ENCODE results near the gene HOXC12.

Gene HOXC12

DNA sequence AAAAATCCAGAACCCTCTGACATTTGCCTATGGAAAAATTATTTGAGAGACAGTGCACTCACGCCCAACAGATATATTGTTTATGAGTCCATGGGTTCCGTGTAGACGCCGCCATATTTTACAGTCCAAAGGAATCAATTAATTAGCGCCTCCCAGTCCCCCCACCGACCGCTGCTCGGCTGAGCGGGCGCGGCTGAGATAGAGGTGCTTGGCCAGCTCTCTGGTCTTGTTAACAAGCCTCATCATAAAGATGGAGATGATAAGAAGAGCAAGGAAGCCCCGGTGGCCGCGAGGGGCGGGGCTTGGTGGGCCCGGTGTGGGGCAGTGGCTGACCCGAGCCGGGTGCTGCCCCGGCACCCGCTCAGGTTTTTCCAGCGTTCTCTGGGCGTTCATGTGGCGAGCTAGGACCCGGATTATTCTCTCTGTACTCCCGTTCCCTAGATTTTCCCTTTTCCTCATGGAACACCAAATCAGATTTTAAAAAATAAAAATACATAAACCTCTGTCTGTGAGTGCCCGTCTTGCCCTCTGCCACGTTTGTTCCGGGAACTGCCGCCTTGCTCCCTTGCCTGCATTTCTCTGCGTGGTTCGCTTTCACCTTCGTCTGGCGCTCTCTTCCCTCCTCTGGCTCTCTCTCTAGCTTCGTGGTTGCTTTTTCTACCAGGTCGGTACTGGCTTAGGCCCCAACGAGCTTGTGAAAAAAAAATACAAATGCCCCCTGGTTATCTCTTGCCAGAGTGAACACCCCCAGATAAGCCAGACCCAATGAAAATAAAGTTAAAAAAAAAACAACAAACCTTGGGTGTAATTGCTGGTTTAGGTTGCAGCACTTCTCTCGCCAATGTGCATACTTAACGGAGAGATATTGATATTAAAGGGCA, 9.0 kb downstream of the HOXC12 start (continued):
- TF ChIP-seq ZNF791 (tag by site-specific recombination; IDR thresholded peaks at IDR 0.05) (no peak), ZNF514 (tag by site-specific recombination; IDR thresholded peaks at IDR 0.05) (no peak), ZFP41 (tag by site-specific recombination; IDR thresholded peaks at IDR 0.05; ENCODE audit: borderline replicate concordance) (no peak), ZNF555 (tag by site-specific recombination; conservative IDR thresholded peaks at IDR 0.05) (no peak), ZNF48 (tag by site-specific recombination; IDR thresholded peaks at IDR 0.05) (no peak), SCRT1 (tag by site-specific recombination; IDR thresholded peaks at IDR 0.05; ENCODE audit: borderline replicate concordance) (no peak), ZNF548 (tag by site-specific recombination; IDR thresholded peaks at IDR 0.05) (no peak), ZNF416 (tag by site-specific recombination; IDR thresholded peaks at IDR 0.05) (no peak), ZNF561 (tag by site-specific recombination; IDR thresholded peaks at IDR 0.05; ENCODE audit: borderline replicate concordance) (no peak; the same call in 1 of the 2 replicates), OSR2 (tag by site-specific recombination; IDR thresholded peaks at IDR 0.05) (no peak), ZNF112 (tag by site-specific recombination; IDR thresholded peaks at IDR 0.05) (no peak), ZSCAN16 (tag by site-specific recombination; IDR thresholded peaks at IDR 0.05) (no peak), ZNF747 (tag by site-specific recombination; IDR thresholded peaks at IDR 0.05) (no peak), ZNF776 (tag by site-specific recombination; IDR thresholded peaks at IDR 0.05; ENCODE audit: borderline replicate concordance) (no peak), ZNF677 (tag by site-specific recombination; IDR thresholded peaks at IDR 0.05) (no peak), ZFP37 (tag by site-specific recombination; IDR thresholded peaks at IDR 0.05) (no peak), ZNF629 (tag by site-specific recombination; IDR thresholded peaks at IDR 0.05) (peak; percentile 29), ZBTB8A (tag by site-specific recombination; IDR thresholded peaks at IDR 0.05) (peak; percentile 51), MYNN (tag by site-specific recombination; IDR thresholded peaks at IDR 0.05; ENCODE audit: borderline replicate concordance) (no peak), ZNF341 (tag by site-specific recombination; IDR thresholded peaks at IDR 0.05; ENCODE audit: low read depth) (peak; percentile 35; the same call in 1 of the 2 replicates), GLIS2 (tag by site-specific recombination; IDR thresholded peaks at IDR 0.05) (peak; percentile 73), ZNF146 (tag by site-specific recombination; IDR thresholded peaks at IDR 0.05) (no peak), ZNF600 (tag by site-specific recombination; IDR thresholded peaks at IDR 0.05) (peak; percentile 15; the same call in 1 of the 2 replicates), ZNF670 (tag by site-specific recombination; IDR thresholded peaks at IDR 0.05; ENCODE audit: low read depth) (no peak)
- TF ChIP-seq, protein P1, sequence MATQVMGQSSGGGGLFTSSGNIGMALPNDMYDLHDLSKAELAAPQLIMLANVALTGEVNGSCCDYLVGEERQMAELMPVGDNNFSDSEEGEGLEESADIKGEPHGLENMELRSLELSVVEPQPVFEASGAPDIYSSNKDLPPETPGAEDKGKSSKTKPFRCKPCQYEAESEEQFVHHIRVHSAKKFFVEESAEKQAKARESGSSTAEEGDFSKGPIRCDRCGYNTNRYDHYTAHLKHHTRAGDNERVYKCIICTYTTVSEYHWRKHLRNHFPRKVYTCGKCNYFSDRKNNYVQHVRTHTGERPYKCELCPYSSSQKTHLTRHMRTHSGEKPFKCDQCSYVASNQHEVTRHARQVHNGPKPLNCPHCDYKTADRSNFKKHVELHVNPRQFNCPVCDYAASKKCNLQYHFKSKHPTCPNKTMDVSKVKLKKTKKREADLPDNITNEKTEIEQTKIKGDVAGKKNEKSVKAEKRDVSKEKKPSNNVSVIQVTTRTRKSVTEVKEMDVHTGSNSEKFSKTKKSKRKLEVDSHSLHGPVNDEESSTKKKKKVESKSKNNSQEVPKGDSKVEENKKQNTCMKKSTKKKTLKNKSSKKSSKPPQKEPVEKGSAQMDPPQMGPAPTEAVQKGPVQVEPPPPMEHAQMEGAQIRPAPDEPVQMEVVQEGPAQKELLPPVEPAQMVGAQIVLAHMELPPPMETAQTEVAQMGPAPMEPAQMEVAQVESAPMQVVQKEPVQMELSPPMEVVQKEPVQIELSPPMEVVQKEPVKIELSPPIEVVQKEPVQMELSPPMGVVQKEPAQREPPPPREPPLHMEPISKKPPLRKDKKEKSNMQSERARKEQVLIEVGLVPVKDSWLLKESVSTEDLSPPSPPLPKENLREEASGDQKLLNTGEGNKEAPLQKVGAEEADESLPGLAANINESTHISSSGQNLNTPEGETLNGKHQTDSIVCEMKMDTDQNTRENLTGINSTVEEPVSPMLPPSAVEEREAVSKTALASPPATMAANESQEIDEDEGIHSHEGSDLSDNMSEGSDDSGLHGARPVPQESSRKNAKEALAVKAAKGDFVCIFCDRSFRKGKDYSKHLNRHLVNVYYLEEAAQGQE (tag by site-specific recombination; IDR thresholded peaks at IDR 0.05): 0 out of 2 replicates have a peak, but pooled peaks have one; percentile 23
- TF ChIP-seq, protein P2, sequence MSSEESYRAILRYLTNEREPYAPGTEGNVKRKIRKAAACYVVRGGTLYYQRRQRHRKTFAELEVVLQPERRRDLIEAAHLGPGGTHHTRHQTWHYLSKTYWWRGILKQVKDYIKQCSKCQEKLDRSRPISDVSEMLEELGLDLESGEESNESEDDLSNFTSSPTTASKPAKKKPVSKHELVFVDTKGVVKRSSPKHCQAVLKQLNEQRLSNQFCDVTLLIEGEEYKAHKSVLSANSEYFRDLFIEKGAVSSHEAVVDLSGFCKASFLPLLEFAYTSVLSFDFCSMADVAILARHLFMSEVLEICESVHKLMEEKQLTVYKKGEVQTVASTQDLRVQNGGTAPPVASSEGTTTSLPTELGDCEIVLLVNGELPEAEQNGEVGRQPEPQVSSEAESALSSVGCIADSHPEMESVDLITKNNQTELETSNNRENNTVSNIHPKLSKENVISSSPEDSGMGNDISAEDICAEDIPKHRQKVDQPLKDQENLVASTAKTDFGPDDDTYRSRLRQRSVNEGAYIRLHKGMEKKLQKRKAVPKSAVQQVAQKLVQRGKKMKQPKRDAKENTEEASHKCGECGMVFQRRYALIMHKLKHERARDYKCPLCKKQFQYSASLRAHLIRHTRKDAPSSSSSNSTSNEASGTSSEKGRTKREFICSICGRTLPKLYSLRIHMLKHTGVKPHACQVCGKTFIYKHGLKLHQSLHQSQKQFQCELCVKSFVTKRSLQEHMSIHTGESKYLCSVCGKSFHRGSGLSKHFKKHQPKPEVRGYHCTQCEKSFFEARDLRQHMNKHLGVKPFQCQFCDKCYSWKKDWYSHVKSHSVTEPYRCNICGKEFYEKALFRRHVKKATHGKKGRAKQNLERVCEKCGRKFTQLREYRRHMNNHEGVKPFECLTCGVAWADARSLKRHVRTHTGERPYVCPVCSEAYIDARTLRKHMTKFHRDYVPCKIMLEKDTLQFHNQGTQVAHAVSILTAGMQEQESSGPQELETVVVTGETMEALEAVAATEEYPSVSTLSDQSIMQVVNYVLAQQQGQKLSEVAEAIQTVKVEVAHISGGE (tag by site-specific recombination; conservative IDR thresholded peaks at IDR 0.05; ENCODE audit: low read depth): no peak
- TF ChIP-seq, protein P3, sequence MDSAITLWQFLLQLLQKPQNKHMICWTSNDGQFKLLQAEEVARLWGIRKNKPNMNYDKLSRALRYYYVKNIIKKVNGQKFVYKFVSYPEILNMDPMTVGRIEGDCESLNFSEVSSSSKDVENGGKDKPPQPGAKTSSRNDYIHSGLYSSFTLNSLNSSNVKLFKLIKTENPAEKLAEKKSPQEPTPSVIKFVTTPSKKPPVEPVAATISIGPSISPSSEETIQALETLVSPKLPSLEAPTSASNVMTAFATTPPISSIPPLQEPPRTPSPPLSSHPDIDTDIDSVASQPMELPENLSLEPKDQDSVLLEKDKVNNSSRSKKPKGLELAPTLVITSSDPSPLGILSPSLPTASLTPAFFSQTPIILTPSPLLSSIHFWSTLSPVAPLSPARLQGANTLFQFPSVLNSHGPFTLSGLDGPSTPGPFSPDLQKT (IDR thresholded peaks at IDR 0.05; ENCODE audit: borderline replicate concordance, low read depth, low read length): no peak
- TF ChIP-seq, protein P4, sequence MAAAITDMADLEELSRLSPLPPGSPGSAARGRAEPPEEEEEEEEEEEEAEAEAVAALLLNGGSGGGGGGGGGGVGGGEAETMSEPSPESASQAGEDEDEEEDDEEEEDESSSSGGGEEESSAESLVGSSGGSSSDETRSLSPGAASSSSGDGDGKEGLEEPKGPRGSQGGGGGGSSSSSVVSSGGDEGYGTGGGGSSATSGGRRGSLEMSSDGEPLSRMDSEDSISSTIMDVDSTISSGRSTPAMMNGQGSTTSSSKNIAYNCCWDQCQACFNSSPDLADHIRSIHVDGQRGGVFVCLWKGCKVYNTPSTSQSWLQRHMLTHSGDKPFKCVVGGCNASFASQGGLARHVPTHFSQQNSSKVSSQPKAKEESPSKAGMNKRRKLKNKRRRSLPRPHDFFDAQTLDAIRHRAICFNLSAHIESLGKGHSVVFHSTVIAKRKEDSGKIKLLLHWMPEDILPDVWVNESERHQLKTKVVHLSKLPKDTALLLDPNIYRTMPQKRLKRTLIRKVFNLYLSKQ (tag by site-specific recombination; IDR thresholded peaks at IDR 0.05; ENCODE audit: borderline replicate concordance): no peak
- TF ChIP-seq, protein P5, sequence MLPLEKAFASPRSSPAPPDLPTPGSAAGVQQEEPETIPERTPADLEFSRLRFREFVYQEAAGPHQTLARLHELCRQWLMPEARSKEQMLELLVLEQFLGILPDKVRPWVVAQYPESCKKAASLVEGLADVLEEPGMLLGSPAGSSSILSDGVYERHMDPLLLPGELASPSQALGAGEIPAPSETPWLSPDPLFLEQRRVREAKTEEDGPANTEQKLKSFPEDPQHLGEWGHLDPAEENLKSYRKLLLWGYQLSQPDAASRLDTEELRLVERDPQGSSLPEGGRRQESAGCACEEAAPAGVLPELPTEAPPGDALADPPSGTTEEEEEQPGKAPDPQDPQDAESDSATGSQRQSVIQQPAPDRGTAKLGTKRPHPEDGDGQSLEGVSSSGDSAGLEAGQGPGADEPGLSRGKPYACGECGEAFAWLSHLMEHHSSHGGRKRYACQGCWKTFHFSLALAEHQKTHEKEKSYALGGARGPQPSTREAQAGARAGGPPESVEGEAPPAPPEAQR (tag by site-specific recombination; IDR thresholded peaks at IDR 0.05): 0 out of 2 replicates have a peak, but pooled peaks have one; percentile 21

All from HEK293 (cell line).